Activated naive CD8-positive, alpha-beta T cell (primary cell): ENCODE results near the gene RAB6D.
"Not testable (repeated sequence)": the region's sequence is repeated elsewhere in the genome, so short reads cannot be mapped to it uniquely, and the experiment has no call there.

ENCODE experiments used
- H3K27ac Mint-ChIP-seq: one replicate; pipeline ENCODE4 v1.8.0; 2021; ENCODE audit warnings: mixed read lengths
- H3K27me3 Mint-ChIP-seq: one replicate; pipeline ENCODE4 v1.8.0; 2021; ENCODE audit warnings: mixed read lengths
- H3K36me3 Mint-ChIP-seq: one replicate; pipeline ENCODE4 v1.8.0; 2021; ENCODE audit warnings: mixed read lengths
- H3K4me1 Mint-ChIP-seq: one replicate; pipeline ENCODE4 v1.8.0; 2021; ENCODE audit warnings: low read depth, mixed read lengths
- H3K4me3 Mint-ChIP-seq: one replicate; pipeline ENCODE4 v1.8.0; 2021; ENCODE audit warnings: mild to moderate bottlenecking, mixed read lengths
- H3K9me3 Mint-ChIP-seq: one replicate; pipeline ENCODE4 v1.8.0; 2021; ENCODE audit warnings: low read depth, mixed read lengths

RAB6D gene

GRCh38 chr2:131331000-131331399 lies 33.0 kb downstream of the RAB6D start:
- not testable (repeated sequence) for H3K4me3 Mint-ChIP-seq, H3K9me3 Mint-ChIP-seq, H3K36me3 Mint-ChIP-seq, H3K4me1 Mint-ChIP-seq, H3K27ac Mint-ChIP-seq
- H3K27me3 Mint-ChIP-seq: peaks cover 16% of the 10 kb centered on the region

GRCh38 chr2:131322209-131322608 lies 41.8 kb downstream of the RAB6D start:
- H3K4me1 Mint-ChIP-seq: no peaks in the 10 kb centered on the region
- H3K36me3 Mint-ChIP-seq: peaks cover 2% of the 10 kb centered on the region
- H3K9me3 Mint-ChIP-seq: peaks cover 9% of the 10 kb centered on the region
- peaks cover 10% of the 10 kb centered on the region for H3K27me3 Mint-ChIP-seq
- H3K4me3 Mint-ChIP-seq: no peak overlapping the region
- no peak overlapping the region for H3K27ac Mint-ChIP-seq

GRCh38 chr2:131321344-131321743 lies 42.6 kb downstream of the RAB6D start:
- H3K36me3 Mint-ChIP-seq, H3K9me3 Mint-ChIP-seq, H3K4me3 Mint-ChIP-seq, H3K27me3 Mint-ChIP-seq, H3K4me1 Mint-ChIP-seq, H3K27ac Mint-ChIP-seq: not testable (repeated sequence)

- H3K9me3 Mint-ChIP-seq, H3K27ac Mint-ChIP-seq, H3K4me3 Mint-ChIP-seq, H3K27me3 Mint-ChIP-seq, H3K36me3 Mint-ChIP-seq, H3K4me1 Mint-ChIP-seq: not testable (repeated sequence)
Observed at GRCh38 chr2:131311001-131311400, 53.0 kb downstream of the RAB6D start.
